Measurements from ENCODE around the gene CCR5AS.

CCR5AS gene

DNA sequence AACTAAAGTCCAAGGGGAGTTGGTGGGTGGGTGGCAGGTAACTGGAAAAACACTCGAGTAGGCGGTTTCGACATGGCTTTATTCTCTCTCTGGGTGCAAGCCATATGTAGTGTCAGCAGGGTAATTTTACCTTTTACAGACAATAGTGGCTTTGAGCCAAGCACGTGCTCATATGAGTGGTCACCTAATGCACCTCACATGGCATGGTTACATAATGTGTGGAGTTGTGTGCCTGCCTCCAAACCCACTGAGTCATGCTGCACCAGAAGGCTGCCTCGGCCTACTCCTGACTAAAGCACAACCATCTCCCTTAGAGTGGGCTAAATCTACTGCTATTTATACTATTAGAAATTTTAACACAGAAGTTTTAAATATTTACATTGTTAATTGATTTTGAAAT lies 16.7 kb upstream of the CCR5AS start:
- Histone ChIP-seq H3K27me3 (replicated peaks; ENCODE audit: insufficient read depth) (peaks cover under 1% of the 10 kb centered on the region), H2AFZ (no peak overlapping the region), H3F3A (ENCODE audit: insufficient read depth) (no peaks in the 10 kb centered on the region), H3K9me2 (ENCODE audit: insufficient read depth) (no peaks in the 10 kb centered on the region), H3K27ac (no peak overlapping the region), H3K4me3 (no peak overlapping the region), H4K20me1 (ENCODE audit: insufficient read depth) (no peaks in the 10 kb centered on the region), H3K4me1 (ENCODE audit: insufficient read depth) (no peaks in the 10 kb centered on the region), H3K4me2 (ENCODE audit: unreplicated experiment) (no peak overlapping the region), H3K36me3 (ENCODE audit: low read depth) (no peaks in the 10 kb centered on the region), H3K79me2 (ENCODE audit: insufficient read depth) (no peaks in the 10 kb centered on the region), H3K9ac (no peak overlapping the region), H3K9me3 (ENCODE audit: low read depth) (no peaks in the 10 kb centered on the region)
- in situ Hi-C loops (cut with MboI) = no loop called here
- WGBS, 2 experiments (ENCODE audit: low coverage in 1 of 2, low lambda C conversion rate in 2 of 2, missing lambda C conversion rate in 2 of 2) = 77 to 80% methylated on average over 5 of the region's 5 CpGs
- TF ChIP-seq EZH2phosphoT487 (IDR thresholded peaks at IDR 0.05; ENCODE audit: insufficient read depth, low read depth) (no peak), EZH2 (IDR thresholded peaks at IDR 0.05; ENCODE audit: insufficient read depth, poor library complexity, severe bottlenecking) (no peak)
- peak; percentile 61 for DNase-seq

DNA sequence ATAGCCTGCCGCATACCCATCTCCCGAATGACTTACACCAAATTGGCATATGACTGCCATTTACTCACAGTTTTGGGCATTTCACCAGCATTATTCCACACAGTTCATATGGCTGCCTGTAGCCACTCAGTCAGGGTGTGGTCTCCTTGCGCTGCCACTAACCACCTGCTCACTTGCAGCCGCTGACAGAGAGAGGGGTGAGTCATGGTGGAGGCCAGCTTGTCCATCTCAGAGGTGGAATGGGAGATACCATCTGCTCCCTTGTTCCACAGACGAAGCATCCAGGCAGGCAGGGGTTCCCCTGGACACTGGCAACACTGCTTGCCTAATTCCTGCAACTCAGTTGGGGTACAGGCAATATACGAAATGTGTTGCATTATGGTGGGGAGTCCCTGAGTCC lies 15.8 kb upstream of the CCR5AS start:
- no peaks in the 10 kb centered on the region for H3K9me3 ChIP-seq (ENCODE audit: low read depth)
- no peak overlapping the region for H3K27ac ChIP-seq
- H3K9me2 ChIP-seq (ENCODE audit: insufficient read depth) = no peaks in the 10 kb centered on the region
- no peaks in the 10 kb centered on the region; the same call in 1 of the 2 replicates for H3K27me3 ChIP-seq (replicated peaks; ENCODE audit: insufficient read depth)
- in situ Hi-C loops (cut with MboI) = no loop called here
- 88 to 89% methylated on average over 6 of the region's 6 CpGs for WGBS, 2 experiments (ENCODE audit: low coverage in 1 of 2, low lambda C conversion rate in 2 of 2, missing lambda C conversion rate in 2 of 2)
- H3K4me1 ChIP-seq (ENCODE audit: insufficient read depth) = no peaks in the 10 kb centered on the region
- no peak overlapping the region for H3K9ac ChIP-seq
- no peak for TF ChIP-seq EZH2 (IDR thresholded peaks at IDR 0.05; ENCODE audit: insufficient read depth, poor library complexity, severe bottlenecking)
- no peak for TF ChIP-seq EZH2phosphoT487 (IDR thresholded peaks at IDR 0.05; ENCODE audit: insufficient read depth, low read depth)
- no peak overlapping the region for H2AFZ ChIP-seq
- no peaks in the 10 kb centered on the region for H4K20me1 ChIP-seq (ENCODE audit: insufficient read depth)
- DNase-seq = peak; percentile 35
- H3K4me2 ChIP-seq (ENCODE audit: unreplicated experiment) = no peak overlapping the region
- H3K36me3 ChIP-seq (ENCODE audit: low read depth) = no peaks in the 10 kb centered on the region
- H3K4me3 ChIP-seq = no peak overlapping the region
- no peaks in the 10 kb centered on the region for H3K79me2 ChIP-seq (ENCODE audit: insufficient read depth)
- H3F3A ChIP-seq (ENCODE audit: insufficient read depth) = no peaks in the 10 kb centered on the region

DNA sequence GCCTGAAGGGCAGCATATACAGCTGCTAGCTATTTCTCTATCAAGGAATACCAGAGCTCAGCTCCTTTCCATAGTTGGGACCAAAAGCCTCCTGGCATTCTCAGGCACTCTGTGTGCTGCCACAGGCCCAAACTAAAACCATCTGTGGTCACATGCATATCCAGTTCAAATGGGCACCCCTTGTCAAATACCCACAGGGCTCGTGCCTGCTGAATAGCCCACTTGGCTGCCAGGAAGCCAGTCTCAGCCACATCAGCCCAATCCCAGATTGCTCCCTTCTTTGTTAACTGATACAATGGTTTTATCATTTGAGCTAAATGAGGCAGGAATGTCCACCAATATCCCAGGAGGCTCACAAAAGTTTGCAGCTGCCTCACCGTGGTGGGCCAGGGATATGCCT lies 14.1 kb upstream of the CCR5AS start:
- 48 to 53% methylated on average over 2 of the region's 2 CpGs for WGBS, 2 experiments (ENCODE audit: low coverage in 1 of 2, low lambda C conversion rate in 2 of 2, missing lambda C conversion rate in 2 of 2)
- H4K20me1 ChIP-seq (ENCODE audit: insufficient read depth) = no peaks in the 10 kb centered on the region
- H3K79me2 ChIP-seq (ENCODE audit: insufficient read depth) = no peaks in the 10 kb centered on the region
- no peak overlapping the region for H3K4me3 ChIP-seq
- H3K9me3 ChIP-seq (ENCODE audit: low read depth) = no peaks in the 10 kb centered on the region
- no peak overlapping the region for H3K27ac ChIP-seq
- H3K4me2 ChIP-seq (ENCODE audit: unreplicated experiment) = no peak overlapping the region
- no peak overlapping the region for H2AFZ ChIP-seq
- no peaks in the 10 kb centered on the region; the same call in 1 of the 2 replicates for H3K27me3 ChIP-seq (replicated peaks; ENCODE audit: insufficient read depth)
- H3F3A ChIP-seq (ENCODE audit: insufficient read depth) = no peaks in the 10 kb centered on the region
- TF ChIP-seq EZH2phosphoT487 (IDR thresholded peaks at IDR 0.05; ENCODE audit: insufficient read depth, low read depth) (no peak), EZH2 (IDR thresholded peaks at IDR 0.05; ENCODE audit: insufficient read depth, poor library complexity, severe bottlenecking) (no peak)
- H3K36me3 ChIP-seq (ENCODE audit: low read depth) = no peaks in the 10 kb centered on the region
- H3K4me1 ChIP-seq (ENCODE audit: insufficient read depth) = no peaks in the 10 kb centered on the region
- no peak for DNase-seq
- no peak overlapping the region for H3K9ac ChIP-seq
- in situ Hi-C loops (cut with MboI) = no loop called here
- no peaks in the 10 kb centered on the region for H3K9me2 ChIP-seq (ENCODE audit: insufficient read depth)

DNA sequence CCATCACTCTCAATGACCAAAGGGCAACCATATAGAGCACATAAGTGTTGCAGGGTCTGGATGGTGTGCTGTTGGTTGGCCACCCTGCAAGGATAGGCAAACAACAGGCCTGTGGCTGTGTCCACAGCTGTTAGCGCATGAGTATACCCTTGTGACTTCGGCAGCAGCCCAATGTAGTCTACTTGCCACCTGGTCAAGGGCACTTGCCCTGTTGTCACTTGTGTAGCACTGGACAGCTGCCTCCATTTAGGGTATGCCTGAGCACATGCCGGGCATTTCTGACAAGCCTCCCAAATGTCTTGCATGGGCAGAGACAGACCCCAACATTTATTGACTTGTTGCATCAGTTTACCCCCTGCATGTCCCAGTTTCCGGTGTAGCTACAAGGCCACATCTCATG lies 12.9 kb upstream of the CCR5AS start:
- Histone ChIP-seq H3K4me3 (no peak overlapping the region), H3K4me2 (ENCODE audit: unreplicated experiment) (no peak overlapping the region), H3K36me3 (ENCODE audit: low read depth) (no peaks in the 10 kb centered on the region), H4K20me1 (ENCODE audit: insufficient read depth) (no peaks in the 10 kb centered on the region), H2AFZ (no peak overlapping the region), H3K9me3 (ENCODE audit: low read depth) (no peaks in the 10 kb centered on the region), H3K9me2 (ENCODE audit: insufficient read depth) (no peaks in the 10 kb centered on the region), H3K79me2 (ENCODE audit: insufficient read depth) (no peaks in the 10 kb centered on the region), H3K4me1 (ENCODE audit: insufficient read depth) (no peaks in the 10 kb centered on the region), H3K27ac (no peak overlapping the region), H3F3A (ENCODE audit: insufficient read depth) (no peaks in the 10 kb centered on the region), H3K27me3 (replicated peaks; ENCODE audit: insufficient read depth) (no peaks in the 10 kb centered on the region; the same call in 1 of the 2 replicates), H3K9ac (no peak overlapping the region)
- in situ Hi-C loops (cut with MboI) = no loop called here
- WGBS, 2 experiments (ENCODE audit: low coverage in 1 of 2, low lambda C conversion rate in 2 of 2, missing lambda C conversion rate in 2 of 2) = 85% methylated on average over 4 of the region's 4 CpGs
- TF ChIP-seq EZH2 (IDR thresholded peaks at IDR 0.05; ENCODE audit: insufficient read depth, poor library complexity, severe bottlenecking) (no peak), EZH2phosphoT487 (IDR thresholded peaks at IDR 0.05; ENCODE audit: insufficient read depth, low read depth) (no peak)
- no peak for DNase-seq

All from GM23248 (cell line).